ENCODE data around the gene APOF. TPM values are rescaled to one million over a fixed set of nuclear protein-coding genes. Genes with fewer than 3 reads are reported as not detected.

The APOF gene
- total and polyA plus RNA-seq, 2 of the 8 experiments (the other 6 are each of a cell fraction or from before 2014, with no cell fraction given) = not detected

DNA sequence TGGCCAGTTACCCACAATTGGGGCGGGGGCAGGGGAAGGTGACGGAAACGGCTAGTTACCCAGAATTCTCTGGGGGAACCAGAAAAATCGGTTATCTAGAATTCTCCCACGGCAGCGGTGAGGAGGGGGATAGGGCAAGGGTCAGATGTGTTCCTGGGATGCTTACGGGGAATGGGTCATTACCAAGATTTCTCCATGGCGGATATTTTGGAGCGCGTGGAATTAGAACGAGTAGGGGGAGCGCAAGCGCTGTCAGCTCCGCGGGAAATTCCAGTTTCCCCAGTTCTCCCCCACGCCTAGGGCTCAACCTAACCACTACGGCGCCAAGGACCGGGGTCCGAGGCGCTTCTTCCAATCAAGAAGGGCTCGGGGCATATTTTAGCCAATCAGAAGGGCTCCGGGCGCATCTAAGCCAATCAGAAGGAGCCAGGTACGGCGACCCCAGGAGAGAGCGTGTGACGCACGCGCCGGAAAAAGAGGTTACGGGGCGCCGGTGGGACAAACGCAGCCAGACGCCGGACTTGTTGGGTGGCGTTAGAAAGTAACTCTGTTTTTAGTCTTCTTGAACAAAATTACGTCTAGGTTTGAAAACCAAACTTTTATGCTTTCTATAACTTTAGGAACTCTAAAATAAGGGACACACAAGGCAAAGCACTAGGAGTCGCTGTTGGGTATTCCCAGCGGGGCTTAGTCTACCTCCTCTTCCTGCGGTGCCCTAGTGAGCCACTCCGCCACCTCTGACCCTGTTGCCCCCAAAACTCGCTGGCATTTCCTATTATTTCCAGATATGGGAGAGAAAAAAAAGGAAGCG, 28.8 kb downstream of the APOF start, which contains the start of gene PAN2:
Gene PAN2, minus strand, starts transcription at position 322 of the 811 bp plus-strand sequence. CDS start 906 bp downstream, outside the sequence.
- Histone ChIP-seq H4K5ac (ENCODE audit: insufficient read length, low read depth, low read length) (peak within 1 kb of the TSS; percentile 90), H3K23me2 (ENCODE audit: low read depth, low read length) (peaks cover 7% of the 10 kb centered on the region; the same call in 1 of the 2 replicates), H3K9me3 (ENCODE audit: insufficient read depth in 2 of 2, low read depth in 1 of 2, low read length in 1 of 2) (no peaks in the 10 kb centered on the region), H2BK120ac (replicated peaks; ENCODE audit: low read depth, low read length) (no peak within 1 kb of the TSS), H3K9ac (replicated peaks in 1 of 4; ENCODE audit: extremely low read depth in 1 of 4, low read depth in 3 of 4, low read length in 3 of 4) (peak within 1 kb of the TSS; percentile 60 to 84 (median 70)), H3K4ac (replicated peaks; ENCODE audit: insufficient read length, low read depth, low read length) (no peak within 1 kb of the TSS), H3K56ac (replicated peaks; ENCODE audit: insufficient read length, low read depth, low read length) (peak within 1 kb of the TSS; percentile 59), H3K18ac (ENCODE audit: extremely low read depth, low read length) (peak within 1 kb of the TSS; percentile 96), H3K4me3 (ENCODE audit: extremely low read depth in 1 of 4, insufficient read depth in 2 of 4, low read depth in 3 of 4, low read length in 4 of 4) (peak within 1 kb of the TSS; percentile 53 to 73 (median 62)), H3K79me2 (ENCODE audit: control insufficient read depth in 1 of 2, insufficient read depth in 2 of 2, low read length in 2 of 2) (no peaks in the 10 kb centered on the region), H3K23ac (ENCODE audit: insufficient read length) (no peak within 1 kb of the TSS), H2BK5ac (ENCODE audit: low read depth, low read length) (peak within 1 kb of the TSS; percentile 78), H2BK12ac (ENCODE audit: low read depth, low read length) (peak within 1 kb of the TSS; percentile 84), H3K36me3 (ENCODE audit: control insufficient read depth in 2 of 4, insufficient read depth in 4 of 4, low read length in 3 of 4) (no peaks in the 10 kb centered on the region), H3K4me1 (replicated peaks in 1 of 4; ENCODE audit: control insufficient read depth in 3 of 4, insufficient read depth in 4 of 4, low read length in 3 of 4) (peaks cover 9 to 23% (median 13%) of the 10 kb centered on the region in 4 experiments), H3K27ac (ENCODE audit: low read depth, low read length) (peak within 1 kb of the TSS; percentile 81; the same call in 1 of the 2 replicates), H4K20me1 (replicated peaks in 1 of 2; ENCODE audit: control insufficient read depth in 1 of 2, insufficient read depth in 2 of 2, low read length in 2 of 2) (no peaks in the 10 kb centered on the region), H4K8ac (ENCODE audit: extremely low read depth, insufficient read depth, low read length) (peak within 1 kb of the TSS; percentile 72; the same call in 1 of the 2 replicates), H3K27me3 (replicated peaks in 1 of 4; ENCODE audit: control insufficient read depth in 3 of 4, extremely low read depth in 1 of 4, insufficient read depth in 3 of 4, low read length in 3 of 4) (no peaks in the 10 kb centered on the region), H3K14ac (ENCODE audit: insufficient read length) (peak within 1 kb of the TSS; percentile 16), H4K91ac (replicated peaks; ENCODE audit: insufficient read length, low read length) (peak within 1 kb of the TSS; percentile 54), H2AFZ (ENCODE audit: low read length) (peak within 1 kb of the TSS; percentile 72), H2BK20ac (ENCODE audit: low read length) (peak within 1 kb of the TSS; percentile 63; the same call in 1 of the 2 replicates), H3K4me2 (ENCODE audit: insufficient read depth in 1 of 2, low read depth in 2 of 2, low read length in 2 of 2) (peak within 1 kb of the TSS; percentile 78 to 93), H2BK15ac (ENCODE audit: low read length) (0 out of 2 replicates have a peak within 1 kb of the TSS, but pooled peaks have one; percentile 46), H2AK5ac (ENCODE audit: low read depth, low read length) (peak within 1 kb of the TSS; percentile 88), H3K79me1 (ENCODE audit: low read depth, low read length) (no peaks in the 10 kb centered on the region)
- peak; percentile 67 to 92 for DNase-seq (ENCODE audit: low read depth in 1 of 2, low spot score in 2 of 2)
- POLR2A ChIA-PET (ENCODE audit: partially characterized antibody) = interaction anchor here (0.5 to 7.2 kb wide), 18 partner anchors 10 to 337 kb away, joined by 3 to 55 read pairs (median 4); partner anchors contain the start of genes CNPY2, COQ10A, CS and STAT2
- WGBS, 2 experiments (ENCODE audit: extremely low coverage in 1 of 2, insufficient coverage in 1 of 2, insufficient read length in 1 of 2, insufficient replicate concordance in 2 of 2, low coverage in 1 of 2, low lambda C conversion rate in 2 of 2, missing lambda C conversion rate in 1 of 2) = 2% methylated on average over 45 of the region's 45 CpGs; no CpG with 5 or more reads in 1 of the 2 experiments
- CTCF ChIA-PET (ENCODE audit: partially characterized antibody) = interaction anchor here (0.9 to 7.2 kb wide), 11 partner anchors 8 to 257 kb away, joined by 3 to 38 read pairs (median 4); partner anchors contain the start of genes CNPY2, RNF41 and STAT2
- FAIRE-seq = no peak
- TF ChIP-seq CBX5 (IDR thresholded peaks at IDR 0.05; ENCODE audit: low read depth, low read length) (no peak), SP1 (IDR thresholded peaks at IDR 0.05; ENCODE audit: low read depth, low read length) (peak; percentile 95), BCL11A (IDR thresholded peaks at IDR 0.05; ENCODE audit: low read depth in 2 of 2, low read length in 2 of 2) (no peak), CREB1 (IDR thresholded peaks at IDR 0.05) (peak; percentile 80), SAP30 (IDR thresholded peaks at IDR 0.05; ENCODE audit: insufficient read depth, insufficient replicate concordance, low read length) (no peak), SP4 (IDR thresholded peaks at IDR 0.05; ENCODE audit: low read length) (no peak), RBBP5 (IDR thresholded peaks at IDR 0.05; ENCODE audit: borderline replicate concordance, low read depth, low read length) (peak; percentile 31; the same call in 1 of the 2 replicates), CEBPB (IDR thresholded peaks at IDR 0.05; ENCODE audit: low read depth, low read length) (no peak), BACH1 (IDR thresholded peaks at IDR 0.05; ENCODE audit: low read length) (no peak), TBP (IDR thresholded peaks at IDR 0.05; ENCODE audit: low read depth, low read length) (peak; percentile 56; the same call in 1 of the 2 replicates), EP300 (IDR thresholded peaks at IDR 0.05; ENCODE audit: borderline replicate concordance in 1 of 2, low read depth in 2 of 2, low read length in 2 of 2) (peak in 1 of 2 experiments; percentile 48; a peak in 1 of 3 replicates), YY1 (IDR thresholded peaks at IDR 0.05; ENCODE audit: low read depth, low read length) (peak; percentile 55; the same call in 1 of the 2 replicates)
